EH (cell line): ENCODE data around the gene IFRD2.

Source experiments
- DNase-seq: peaks from one replicate; pipeline ENCODE4 v3.0.0-alpha.2; 2015; ENCODE audit warnings: low read depth

IFRD2 gene, protein sequence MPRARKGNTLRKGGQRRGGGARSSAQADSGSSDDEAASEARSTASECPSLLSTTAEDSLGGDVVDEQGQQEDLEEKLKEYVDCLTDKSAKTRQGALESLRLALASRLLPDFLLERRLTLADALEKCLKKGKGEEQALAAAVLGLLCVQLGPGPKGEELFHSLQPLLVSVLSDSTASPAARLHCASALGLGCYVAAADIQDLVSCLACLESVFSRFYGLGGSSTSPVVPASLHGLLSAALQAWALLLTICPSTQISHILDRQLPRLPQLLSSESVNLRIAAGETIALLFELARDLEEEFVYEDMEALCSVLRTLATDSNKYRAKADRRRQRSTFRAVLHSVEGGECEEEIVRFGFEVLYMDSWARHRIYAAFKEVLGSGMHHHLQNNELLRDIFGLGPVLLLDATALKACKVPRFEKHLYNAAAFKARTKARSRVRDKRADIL

GRCh38 chr3:50292159-50293078 is at the start of gene IFRD2:
IFRD2 (minus strand) TSS chr3:50292429; CDS start chr3:50292274, 155 bp downstream.
- peak; percentile 98 for DNase-seq

GRCh38 chr3:50341537-50341936 is 49.3 kb upstream of the IFRD2 start:
- DNase-seq = no peak

GRCh38 chr3:50340448-50341329 is 48.5 kb upstream of the IFRD2 start, which contains the start of gene RASSF1:
RASSF1 (minus strand) TSS chr3:50340836; CDS start chr3:50340805, 31 bp downstream.
- peak; percentile 80 for DNase-seq

DNA sequence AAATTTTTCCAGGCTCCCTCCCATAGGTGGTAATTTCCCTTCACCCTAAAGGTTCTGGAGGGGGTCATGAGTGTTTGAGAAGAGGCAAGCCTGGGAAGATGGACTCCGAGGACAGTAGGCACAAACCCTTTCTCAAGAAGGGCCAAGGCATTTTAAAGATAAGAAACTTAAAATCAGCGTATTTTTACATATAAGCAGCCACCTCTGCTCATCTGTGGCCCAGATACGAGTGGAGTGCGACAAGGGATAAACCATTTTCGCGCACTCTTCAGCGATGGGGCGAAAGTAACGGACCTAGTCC is 47.9 kb upstream of the IFRD2 start:
- DNase-seq = no peak

- peak; percentile 79 for DNase-seq
Measured at GRCh38 chr3:50339485-50340146, 47.4 kb upstream of the IFRD2 start.

- DNase-seq = no peak
Measured at GRCh38 chr3:50338965-50339364, 46.7 kb upstream of the IFRD2 start.

- peak; percentile 100 for DNase-seq
Measured at GRCh38 chr3:50337175-50337861, 45.1 kb upstream of the IFRD2 start.

- DNase-seq = peak; percentile 49
Measured at GRCh38 chr3:50336452-50337174, 44.4 kb upstream of the IFRD2 start.

DNA sequence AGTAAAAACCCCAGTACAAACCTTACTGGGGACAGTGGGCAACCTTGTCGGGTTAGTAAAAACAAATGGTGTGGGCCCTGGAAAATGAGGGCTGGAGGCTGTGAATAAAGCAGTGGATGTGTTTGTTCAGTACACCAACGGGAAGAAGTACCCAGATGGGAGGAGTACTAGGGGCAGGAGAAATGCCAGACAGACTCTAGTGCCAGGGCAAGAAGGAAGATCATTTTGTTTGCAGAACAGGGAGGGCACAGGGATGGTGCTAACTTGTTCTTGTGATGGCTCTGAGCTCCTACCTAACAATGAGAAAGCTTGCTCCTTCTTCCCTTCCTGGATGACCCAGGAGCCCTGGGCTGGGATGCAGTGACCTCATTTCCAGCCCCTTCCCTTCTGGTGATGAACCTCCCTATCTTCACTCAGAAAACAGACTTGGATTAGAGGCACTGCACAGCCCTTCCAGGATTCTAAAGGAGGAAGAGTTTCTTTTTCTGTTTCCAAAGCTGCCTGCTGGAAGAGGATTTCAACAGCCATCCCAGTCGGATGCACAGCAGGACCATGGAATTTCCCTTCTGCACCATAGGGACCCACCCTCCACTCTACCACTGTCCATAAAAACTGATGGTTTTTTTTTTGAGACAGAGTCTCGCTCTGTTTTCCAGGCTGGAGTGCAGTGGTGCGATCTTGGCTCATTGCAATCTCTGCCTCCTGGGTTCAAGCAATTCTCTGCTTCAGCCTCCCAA is 42.3 kb upstream of the IFRD2 start:
- DNase-seq = peak; percentile 27

- DNase-seq = peak; percentile 81
Measured at GRCh38 chr3:50333744-50334328, 41.6 kb upstream of the IFRD2 start.

DNA sequence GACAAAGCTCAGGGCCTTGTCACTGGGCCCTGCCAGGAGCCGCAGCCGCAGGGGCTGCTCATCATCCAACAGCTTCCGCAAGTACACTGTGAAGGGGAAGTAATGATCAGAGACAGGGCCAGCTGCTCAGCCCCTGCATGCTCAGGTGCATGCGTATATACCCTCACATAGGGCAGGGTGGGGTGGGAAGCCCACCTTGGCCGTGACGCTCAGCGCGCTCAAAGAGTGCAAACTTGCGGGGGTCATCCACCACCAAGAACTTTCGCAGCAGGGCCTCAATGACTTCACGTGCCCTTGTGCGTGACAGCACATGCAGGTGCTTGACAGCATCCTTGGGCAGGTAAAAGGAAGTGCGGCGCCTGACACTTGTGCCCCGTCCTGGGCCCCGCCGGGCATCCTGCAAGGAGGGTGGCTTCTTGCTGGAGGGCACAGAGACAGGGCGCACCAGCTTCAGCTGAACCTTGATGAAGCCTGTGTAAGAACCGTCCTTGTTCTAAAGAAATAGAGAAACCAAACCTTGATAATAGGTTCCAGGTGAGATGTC is 39.2 kb upstream of the IFRD2 start:
- DNase-seq = no peak

GRCh38 chr3:50330330-50330729 is 38.1 kb upstream of the IFRD2 start:
- DNase-seq = no peak

DNA sequence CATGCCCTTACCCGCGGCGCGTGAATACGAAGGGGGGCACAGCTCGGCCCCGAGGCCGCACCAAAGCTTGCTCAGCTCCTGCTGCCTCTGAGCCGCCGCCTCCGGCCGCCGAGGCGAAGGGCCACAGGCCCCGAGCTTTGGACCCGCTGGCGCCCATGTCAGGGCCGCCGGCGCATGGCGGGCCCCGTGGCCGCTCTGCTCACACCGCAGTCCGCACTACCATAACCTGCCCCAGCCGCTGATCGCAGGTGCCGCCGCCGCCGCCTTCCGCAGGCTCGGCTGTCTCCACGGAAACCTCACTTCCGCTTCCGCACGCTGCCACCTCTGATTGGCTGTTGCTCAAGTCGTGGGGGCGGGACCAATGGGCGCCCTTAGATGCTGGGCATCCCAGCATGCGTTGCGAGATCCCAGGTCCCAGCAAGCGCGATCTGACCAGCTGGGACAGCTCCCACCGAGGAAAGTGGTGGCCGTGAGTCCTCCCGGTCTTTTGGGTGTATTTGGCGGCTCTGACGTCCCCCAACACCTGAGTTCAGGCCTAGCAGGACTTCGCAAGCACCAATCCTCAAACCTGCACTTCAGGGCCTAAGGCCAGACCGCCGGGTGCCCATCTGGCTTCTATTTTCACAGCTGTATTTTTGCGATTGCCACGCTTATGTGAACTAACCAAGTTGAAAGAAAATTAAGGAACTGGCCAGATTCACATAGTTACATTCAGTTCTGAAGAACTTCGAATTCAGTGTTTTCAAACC is 35.9 kb upstream of the IFRD2 start, which contains the start of gene TUSC2:
Gene TUSC2 (minus strand): TSS at position 281 of the 749 bp plus-strand sequence. CDS start 124 bp downstream, at position 157.
- peak; percentile 96 for DNase-seq

GRCh38 chr3:50327129-50327528 is 34.9 kb upstream of the IFRD2 start:
- DNase-seq = no peak

DNA sequence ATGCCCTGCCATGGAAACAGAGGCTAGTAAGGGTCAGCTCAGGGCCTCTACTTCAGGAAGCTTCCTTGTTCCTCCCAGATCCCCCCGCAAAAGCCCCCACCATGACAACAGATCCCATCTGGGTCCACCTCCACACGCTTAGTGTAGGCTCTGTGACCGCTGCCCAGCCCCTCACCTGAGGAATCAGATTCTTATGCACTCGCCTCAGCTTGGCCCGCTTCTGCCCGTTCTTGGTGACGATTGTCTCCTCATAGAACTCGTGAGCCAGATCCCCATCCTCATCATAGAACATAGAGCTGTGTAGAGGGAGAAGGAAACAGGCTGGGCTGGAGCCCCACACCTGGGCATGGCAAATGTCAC is 33.9 kb upstream of the IFRD2 start:
- DNase-seq = no peak

GRCh38 chr3:50325497-50326181 is 33.4 kb upstream of the IFRD2 start:
- no peak for DNase-seq

DNA sequence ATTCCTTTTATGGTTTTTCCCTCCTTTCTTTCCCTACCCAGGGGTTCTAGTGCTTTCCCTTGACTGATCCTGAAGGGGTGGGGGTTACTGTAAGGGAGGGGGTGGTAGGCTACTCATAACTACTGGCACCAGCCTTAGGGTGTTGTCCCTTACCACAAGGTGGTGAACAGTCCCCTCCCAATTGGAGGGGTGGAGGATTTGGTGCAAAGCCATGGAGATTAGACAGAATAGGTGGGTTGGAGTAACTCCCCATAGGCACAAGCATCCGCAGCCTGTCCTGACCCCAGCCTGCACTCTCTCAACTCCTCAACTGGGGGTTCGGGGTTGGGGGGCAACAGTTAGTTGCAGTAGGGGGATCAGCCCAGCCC is 32.9 kb upstream of the IFRD2 start:
- DNase-seq = no peak
